Ovary (tissue), 9 donors: ENCODE results near the gene SULT1A1. TPM values are rescaled to one million over a fixed set of nuclear protein-coding genes. Genes with fewer than 3 reads are reported as not detected.

ENCODE experiments used
- DNase-seq, 5 donors: peaks; one replicate each; pipeline ENCODE4 v3.0.0-alpha.2; 2019 to 2020
- H3K27ac ChIP-seq, 2 donors: fragments of 200-600 bp; one replicate each; pipeline versions ENCODE4 v1.5.1 to v1.8.0; 2019 to 2022
- H3K27me3 ChIP-seq: fragments of 200-600 bp; one replicate; pipeline ENCODE4 v1.8.0; 2022
- H3K36me3 ChIP-seq: fragments of 200-600 bp; sonication (generic); one replicate; pipeline ENCODE4 v1.5.1; 2019
- H3K4me1 ChIP-seq: one replicate; pipeline ENCODE4 v1.8.1; 2013; ENCODE audit warnings: mild to moderate bottlenecking, moderate library complexity; ENCODE audit not compliant: insufficient read depth
- H3K4me3 ChIP-seq: fragments of 200-600 bp; sonication (generic); one replicate; pipeline ENCODE4 v1.5.1; 2017
- H3K9me3 ChIP-seq, 2 donors: fragments of 200-600 bp in 1 of 2; sonication (generic) in 1 of 2; one replicate each; pipeline versions ENCODE4 v1.5.1 to v1.8.1; 2013 to 2019; ENCODE audit warnings: mild to moderate bottlenecking in 1 of 2, moderate library complexity in 1 of 2
- EP300 ChIP-seq: sonication (generic); formaldehyde crosslinking; IDR thresholded peaks from one replicate; pipeline ENCODE4 v1.6.1; 2017; ENCODE audit warnings: antibody characterized with exemption
- POLR2A ChIP-seq: fragments of 450-650 bp; IDR thresholded peaks from one replicate; pipeline ENCODE4 v1.6.1; 2017; ENCODE audit warnings: antibody characterized with exemption, mild to moderate bottlenecking, moderate library complexity
- WGBS, 3 donors: extraction: QIAGEN DNeasy Blood & Tissue Kit in 1 of 3; methylation state at CpG; one replicate each; pipeline versions ENCODE4 v1.1.5 to v1.1.7; 2013 to 2017; 5-methylcytosine and 5-hydroxymethylcytosine counted together
- intact Hi-C, 4 donors: fragments of 100-400 bp; cut with DNase I; formaldehyde crosslinking; loops; one replicate each; pipeline versions ENCODE4 v1.11.0 to v1.15.1; 2022 to 2023
- polyA plus RNA-seq, 2 donors: library from polyadenylated mRNA; stranded (reverse); fragments of 200-250 nt in 1 of 2; fragments of 350-450 nt in 1 of 2; fragmentation: Illumina TruSeq in 1 of 2; extraction: RNeasy Lipid Tissue Mini Kit (QIAGEN cat#74804) in 1 of 2; gene quantifications; one replicate each; pipeline ENCODE4 v1.2.3, GENCODE V29; 2013 to 2014
- total RNA-seq, 7 donors: library from RNA; depleted of rRNA in 2 of 7; stranded (reverse); fragments of >200 nt in 2 of 7; fragmentation: NEBNext Ultra II Directional in 3 of 7; extraction: Animal tissue kit (Norgen Biotek cat#: 25700) in 3 of 7; gene quantifications; one replicate each; pipeline versions ENCODE4 v1.1.0 to v1.2.4, GENCODE V29; 2016 to 2023
- TF ChIP-seq, protein P1 (sequence below), 3 donors: fragments of 450-650 bp in 2 of 3; fragments of 200-600 bp in 1 of 3; IDR thresholded peaks; one replicate each; pipeline versions ENCODE4 v1.5.1 to v1.8.0; 2016 to 2022; ENCODE audit warnings: antibody characterized with exemption in 3 of 3, mild to moderate bottlenecking in 1 of 3
- donor health status: DM: no; HTN: no; CAD: no; lungs with moderate emphysema.
- donor health status: DM: no; HTN: no; CAD: no.
- donor health status: Bipolar disorder and iron deficiency.
- donor health status: DM: yes; HTN: yes; CAD: no.
- donor health status: DM: no; HTN: no; CAD: no.
- donor health status: DM: yes; HTN: yes; CAD: no.

Gene SULT1A1
- total and polyA plus RNA-seq, 9 donors: 5.4 to 54.6 (median 11.3) TPM

DNA sequence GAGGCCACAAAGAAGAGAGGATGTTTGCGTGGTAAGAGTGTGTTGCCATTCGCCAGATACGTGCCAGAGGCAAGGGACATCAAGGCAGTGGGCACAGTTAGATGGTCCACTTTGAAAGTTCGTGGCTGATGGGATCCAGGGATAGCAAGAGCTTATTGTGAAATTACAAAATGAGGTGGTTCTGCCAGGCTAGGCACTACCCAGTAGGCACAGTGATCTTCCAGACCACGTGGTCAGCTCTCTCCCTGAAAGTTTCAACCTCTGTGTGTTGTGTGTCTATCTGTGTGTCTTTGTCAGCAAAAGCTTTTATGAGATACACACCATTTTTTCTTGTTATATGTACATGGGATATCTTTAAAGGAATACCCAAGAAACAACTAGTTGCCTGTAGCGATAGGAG lies 46.6 kb downstream of the SULT1A1 start:
- WGBS, 3 donors: 90 to 92% (median 91%) methylated on average over 6 of the region's 6 CpGs
- TF ChIP-seq, protein P1, sequence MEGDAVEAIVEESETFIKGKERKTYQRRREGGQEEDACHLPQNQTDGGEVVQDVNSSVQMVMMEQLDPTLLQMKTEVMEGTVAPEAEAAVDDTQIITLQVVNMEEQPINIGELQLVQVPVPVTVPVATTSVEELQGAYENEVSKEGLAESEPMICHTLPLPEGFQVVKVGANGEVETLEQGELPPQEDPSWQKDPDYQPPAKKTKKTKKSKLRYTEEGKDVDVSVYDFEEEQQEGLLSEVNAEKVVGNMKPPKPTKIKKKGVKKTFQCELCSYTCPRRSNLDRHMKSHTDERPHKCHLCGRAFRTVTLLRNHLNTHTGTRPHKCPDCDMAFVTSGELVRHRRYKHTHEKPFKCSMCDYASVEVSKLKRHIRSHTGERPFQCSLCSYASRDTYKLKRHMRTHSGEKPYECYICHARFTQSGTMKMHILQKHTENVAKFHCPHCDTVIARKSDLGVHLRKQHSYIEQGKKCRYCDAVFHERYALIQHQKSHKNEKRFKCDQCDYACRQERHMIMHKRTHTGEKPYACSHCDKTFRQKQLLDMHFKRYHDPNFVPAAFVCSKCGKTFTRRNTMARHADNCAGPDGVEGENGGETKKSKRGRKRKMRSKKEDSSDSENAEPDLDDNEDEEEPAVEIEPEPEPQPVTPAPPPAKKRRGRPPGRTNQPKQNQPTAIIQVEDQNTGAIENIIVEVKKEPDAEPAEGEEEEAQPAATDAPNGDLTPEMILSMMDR (IDR thresholded peaks at IDR 0.05): no peak
- TF ChIP-seq POLR2A: no peak
- no peak for TF ChIP-seq EP300

DNA sequence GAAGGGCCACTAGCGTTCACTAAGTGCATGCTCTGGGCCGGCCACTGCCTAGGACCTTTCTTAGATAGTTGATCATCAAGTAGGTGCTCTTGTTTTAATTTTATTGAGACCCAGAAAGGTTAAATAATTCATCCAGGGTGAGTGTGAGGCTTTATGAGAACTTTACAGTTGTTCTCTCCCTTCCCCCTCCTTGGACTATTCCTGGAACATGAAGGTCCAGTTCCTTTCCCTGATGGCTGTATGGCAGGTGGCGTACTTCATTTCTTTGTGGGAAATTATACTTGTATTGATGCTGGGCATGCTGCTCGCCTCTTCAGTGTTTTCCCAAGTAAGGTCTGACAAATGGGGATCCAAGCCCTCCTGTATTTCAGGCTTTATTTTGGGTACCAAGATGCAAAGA lies 47.6 kb downstream of the SULT1A1 start:
- Histone ChIP-seq H3K36me3 (no peaks in the 10 kb centered on the region), H3K27me3 (no peaks in the 10 kb centered on the region), H3K4me3 (no peak overlapping the region), H3K27ac (no peak overlapping the region), H3K4me1 (peaks cover 1% of the 10 kb centered on the region), H3K9me3 (no peaks in the 10 kb centered on the region)
- TF ChIP-seq, protein P1 (IDR thresholded peaks at IDR 0.05): no peak
- TF ChIP-seq POLR2A (no peak), EP300 (no peak)
- DNase-seq: no peak
- 96 to 99% (median 96%) methylated on average over 4 of the region's 4 CpGs for WGBS, 3 donors
- intact Hi-C loops: no loop called here

More for the DNA sequence above, 46.6 kb downstream of the SULT1A1 start:
- no peaks in the 10 kb centered on the region for H3K36me3 ChIP-seq
- H3K27ac ChIP-seq: no peak overlapping the region
- H3K27me3 ChIP-seq: no peaks in the 10 kb centered on the region
- intact Hi-C loops: no loop called here
- DNase-seq: no peak
- no peak overlapping the region for H3K4me3 ChIP-seq
- no peaks in the 10 kb centered on the region for H3K9me3 ChIP-seq
- H3K4me1 ChIP-seq: peaks cover 3% of the 10 kb centered on the region

DNA sequence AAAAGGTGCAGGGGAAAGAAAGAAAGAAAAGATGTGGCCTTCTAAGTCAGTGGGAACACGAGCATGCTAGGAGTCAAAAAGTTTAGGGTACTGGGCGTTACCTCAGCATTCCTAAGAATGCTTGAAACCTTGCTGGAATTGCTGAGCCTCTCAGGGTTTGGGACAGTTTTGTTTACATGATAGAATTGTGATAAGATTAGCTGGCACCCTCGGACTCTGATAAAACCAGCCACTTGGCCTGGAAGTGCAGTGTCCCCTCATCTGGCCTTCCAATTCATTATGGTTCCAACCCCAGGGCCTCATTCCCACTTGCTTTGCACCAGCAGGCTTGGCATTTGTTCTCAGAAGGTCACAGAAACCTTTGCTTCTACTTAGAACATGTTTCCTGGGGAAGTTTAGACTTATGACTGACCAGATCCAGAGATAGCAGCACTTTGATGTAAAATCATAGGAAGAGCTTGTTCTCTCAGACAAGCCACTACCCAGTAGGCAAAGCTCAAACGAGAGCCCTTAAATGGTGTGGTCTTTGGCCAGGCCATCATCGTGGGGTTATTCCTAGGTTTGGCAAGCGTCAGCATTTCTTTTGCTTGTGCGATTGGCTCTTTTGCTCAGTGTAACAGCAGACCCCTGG lies 48.2 kb downstream of the SULT1A1 start:
- DNase-seq: no peak
- H3K9me3 ChIP-seq: no peaks in the 10 kb centered on the region
- peaks cover 1% of the 10 kb centered on the region for H3K4me1 ChIP-seq
- H3K27ac ChIP-seq: no peak overlapping the region
- TF ChIP-seq EP300 (no peak), POLR2A (no peak)
- TF ChIP-seq, protein P1 (IDR thresholded peaks at IDR 0.05): no peak
- intact Hi-C loops: no loop called here
- H3K4me3 ChIP-seq: no peak overlapping the region
- no peaks in the 10 kb centered on the region for H3K27me3 ChIP-seq
- WGBS, 3 donors: 72 to 81% (median 76%) methylated on average over 7 of the region's 7 CpGs
- no peaks in the 10 kb centered on the region for H3K36me3 ChIP-seq

- Histone ChIP-seq H3K27me3 (no peaks in the 10 kb centered on the region), H3K4me1 (no peaks in the 10 kb centered on the region), H3K4me3 (no peak overlapping the region), H3K36me3 (no peaks in the 10 kb centered on the region), H3K9me3 (no peaks in the 10 kb centered on the region), H3K27ac (no peak overlapping the region)
- TF ChIP-seq POLR2A (no peak), EP300 (no peak)
- TF ChIP-seq, protein P1 (IDR thresholded peaks at IDR 0.05): no peak
- 71 to 78% (median 76%) methylated on average over 3 of the region's 3 CpGs for WGBS, 3 donors
- intact Hi-C loops: no loop called here
- no peak for DNase-seq
Measured at GRCh38 chr16:28558456-28558855, 51.4 kb downstream of the SULT1A1 start.
